Measurements from ENCODE around the gene DOCK11. TPM values are rescaled to one million over a fixed set of nuclear protein-coding genes. Genes with fewer than 3 reads are reported as not detected.

The DOCK11 gene
- total RNA-seq, 1 experiment from 2014 or later = 2.1 TPM

- Histone ChIP-seq H3K4me3 (ENCODE audit: low read depth, low read length, poor library complexity, severe bottlenecking) (no peak overlapping the region), H3K27ac (ENCODE audit: low read depth, low read length, poor library complexity, severe bottlenecking) (no peak overlapping the region), H3K9me3 (ENCODE audit: low read depth, low read length, poor library complexity, severe bottlenecking) (no peaks in the 10 kb centered on the region), H3K27me3 (replicated peaks; ENCODE audit: insufficient read depth, low read depth, low read length, poor library complexity) (peaks cover 9% of the 10 kb centered on the region), H3K36me3 (ENCODE audit: insufficient read depth, low read length, poor library complexity, severe bottlenecking) (no peaks in the 10 kb centered on the region), H3K4me1 (ENCODE audit: insufficient read depth, low read length, poor library complexity, severe bottlenecking) (no peaks in the 10 kb centered on the region)
- DNase-seq (ENCODE audit: low spot score) = peak; percentile 7
- ChIA-PET CTCF (interaction anchor here (0.9 kb wide), 1 partner anchor 180 kb away, joined by 3 read pairs; no protein-coding TSS in a partner anchor), POLR2A (ENCODE audit: low non-redundant PET) (no interaction called here)
- TF ChIP-seq CTCF (conservative IDR thresholded peaks at IDR 0.05; ENCODE audit: low read depth, low read length) (peak; percentile 52), EZH2 (IDR thresholded peaks at IDR 0.05; ENCODE audit: borderline replicate concordance, low read depth, low read length, poor library complexity, severe bottlenecking) (no peak)
- intact Hi-C loops (cut with micrococcal nuclease; ENCODE audit: unreplicated experiment) = loop anchor here (10.0 kb wide), 1 partner anchor 378 kb away; no protein-coding TSS in a partner anchor
- BruUV-seq (replicated peaks) = no TSS peak
These were observed 131.6 kb downstream of the DOCK11 start for GRCh38 chrX:118627084-118627758.

GRCh38 chrX:118630848-118631247 is 135.2 kb downstream of the DOCK11 start:
- ChIA-PET POLR2A (ENCODE audit: low non-redundant PET) (no interaction called here), CTCF (no interaction called here)
- BruUV-seq (replicated peaks) = no TSS peak
- H3K4me3 ChIP-seq (ENCODE audit: low read depth, low read length, poor library complexity, severe bottlenecking) = no peak overlapping the region
- peaks cover 9% of the 10 kb centered on the region for H3K27me3 ChIP-seq (replicated peaks; ENCODE audit: insufficient read depth, low read depth, low read length, poor library complexity)
- no peak for DNase-seq (ENCODE audit: low spot score)
- no peaks in the 10 kb centered on the region for H3K36me3 ChIP-seq (ENCODE audit: insufficient read depth, low read length, poor library complexity, severe bottlenecking)
- H3K4me1 ChIP-seq (ENCODE audit: insufficient read depth, low read length, poor library complexity, severe bottlenecking) = no peaks in the 10 kb centered on the region
- intact Hi-C loops (cut with micrococcal nuclease; ENCODE audit: unreplicated experiment) = no loop called here
- no peaks in the 10 kb centered on the region for H3K9me3 ChIP-seq (ENCODE audit: low read depth, low read length, poor library complexity, severe bottlenecking)
- no peak overlapping the region for H3K27ac ChIP-seq (ENCODE audit: low read depth, low read length, poor library complexity, severe bottlenecking)
- TF ChIP-seq EZH2 (IDR thresholded peaks at IDR 0.05; ENCODE audit: borderline replicate concordance, low read depth, low read length, poor library complexity, severe bottlenecking) = no peak
- TF ChIP-seq CTCF (conservative IDR thresholded peaks at IDR 0.05; ENCODE audit: low read depth, low read length) = no peak

- CTCF ChIA-PET = no interaction called here
- POLR2A ChIA-PET (ENCODE audit: low non-redundant PET) = no interaction called here
- Histone ChIP-seq H3K27ac (ENCODE audit: low read depth, low read length, poor library complexity, severe bottlenecking) (no peak overlapping the region), H3K4me1 (ENCODE audit: insufficient read depth, low read length, poor library complexity, severe bottlenecking) (no peaks in the 10 kb centered on the region), H3K4me3 (ENCODE audit: low read depth, low read length, poor library complexity, severe bottlenecking) (no peak overlapping the region), H3K9me3 (ENCODE audit: low read depth, low read length, poor library complexity, severe bottlenecking) (no peaks in the 10 kb centered on the region), H3K36me3 (ENCODE audit: insufficient read depth, low read length, poor library complexity, severe bottlenecking) (no peaks in the 10 kb centered on the region), H3K27me3 (replicated peaks; ENCODE audit: insufficient read depth, low read depth, low read length, poor library complexity) (peaks cover 9% of the 10 kb centered on the region)
- BruUV-seq (replicated peaks) = no TSS peak
- intact Hi-C loops (cut with micrococcal nuclease; ENCODE audit: unreplicated experiment) = no loop called here
- TF ChIP-seq CTCF (conservative IDR thresholded peaks at IDR 0.05; ENCODE audit: low read depth, low read length) (no peak), EZH2 (IDR thresholded peaks at IDR 0.05; ENCODE audit: borderline replicate concordance, low read depth, low read length, poor library complexity, severe bottlenecking) (no peak)
- no peak for DNase-seq (ENCODE audit: low spot score)
These were observed 136.0 kb downstream of the DOCK11 start for GRCh38 chrX:118631586-118631985.
